ENCODE measurements around the gene ATP9B. TPM values are rescaled to one million over a fixed set of nuclear protein-coding genes. Genes with fewer than 3 reads are reported as not detected.

Gene ATP9B
- polyA plus RNA-seq, 3 donors, result 7.2 to 20.3 (median 14.0) TPM

DNA sequence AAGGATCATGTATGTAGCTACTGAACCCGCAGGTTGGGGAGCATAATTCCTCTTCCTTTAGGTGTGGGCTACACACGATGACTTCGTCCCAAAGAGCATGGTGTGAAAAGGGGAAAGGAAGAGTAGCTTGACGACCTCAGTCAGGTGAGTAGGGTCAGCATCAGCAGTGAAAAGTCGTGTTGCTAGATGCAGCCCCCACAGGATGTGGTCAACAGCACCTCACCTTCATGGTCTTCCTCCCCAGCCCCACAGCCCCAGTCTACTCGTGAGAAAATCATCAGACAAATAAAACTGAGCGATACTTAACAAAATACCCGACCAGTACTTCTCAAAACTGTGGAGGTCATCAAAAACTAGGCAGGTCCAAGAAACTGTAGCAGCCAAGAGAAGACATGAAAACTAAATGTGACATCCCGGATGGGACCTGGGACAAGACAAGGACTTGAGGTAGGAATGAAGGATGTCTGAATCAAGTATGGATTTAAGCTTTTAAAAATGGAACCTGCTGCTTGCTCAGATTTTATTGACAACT is 249.0 kb downstream of the ATP9B start:
- Mint-ChIP-seq H3K36me3 (peaks cover 33 to 56% of the 10 kb centered on the region in 2 donors), H3K4me3 (no peak overlapping the region), H3K9me3 (peaks cover 4 to 12% (median 7%) of the 10 kb centered on the region in 7 donors), H3K27ac (no peak overlapping the region), H3K4me1 (no peaks in the 10 kb centered on the region), H3K27me3 (ENCODE audit: low read depth in 3 of 3) (no peaks in the 10 kb centered on the region)
- TF ChIP-seq, protein P1, sequence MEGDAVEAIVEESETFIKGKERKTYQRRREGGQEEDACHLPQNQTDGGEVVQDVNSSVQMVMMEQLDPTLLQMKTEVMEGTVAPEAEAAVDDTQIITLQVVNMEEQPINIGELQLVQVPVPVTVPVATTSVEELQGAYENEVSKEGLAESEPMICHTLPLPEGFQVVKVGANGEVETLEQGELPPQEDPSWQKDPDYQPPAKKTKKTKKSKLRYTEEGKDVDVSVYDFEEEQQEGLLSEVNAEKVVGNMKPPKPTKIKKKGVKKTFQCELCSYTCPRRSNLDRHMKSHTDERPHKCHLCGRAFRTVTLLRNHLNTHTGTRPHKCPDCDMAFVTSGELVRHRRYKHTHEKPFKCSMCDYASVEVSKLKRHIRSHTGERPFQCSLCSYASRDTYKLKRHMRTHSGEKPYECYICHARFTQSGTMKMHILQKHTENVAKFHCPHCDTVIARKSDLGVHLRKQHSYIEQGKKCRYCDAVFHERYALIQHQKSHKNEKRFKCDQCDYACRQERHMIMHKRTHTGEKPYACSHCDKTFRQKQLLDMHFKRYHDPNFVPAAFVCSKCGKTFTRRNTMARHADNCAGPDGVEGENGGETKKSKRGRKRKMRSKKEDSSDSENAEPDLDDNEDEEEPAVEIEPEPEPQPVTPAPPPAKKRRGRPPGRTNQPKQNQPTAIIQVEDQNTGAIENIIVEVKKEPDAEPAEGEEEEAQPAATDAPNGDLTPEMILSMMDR (IDR thresholded peaks at IDR 0.05), result no peak
- Histone ChIP-seq H3K27ac (ENCODE audit: low read depth in 1 of 2, low read length in 2 of 2) (no peak overlapping the region), H3K4me3 (replicated peaks in 1 of 3; ENCODE audit: low read depth in 2 of 3, low read length in 3 of 3) (no peak overlapping the region), H3K9ac (ENCODE audit: insufficient read depth, low read length, poor library complexity, severe bottlenecking) (no peak overlapping the region), H2AFZ (ENCODE audit: insufficient read depth, low read depth, low read length, poor library complexity, severe bottlenecking) (no peak overlapping the region), H4K20me1 (ENCODE audit: insufficient read depth, low read length) (no peaks in the 10 kb centered on the region), H3K27me3 (ENCODE audit: control insufficient read depth in 2 of 2, insufficient read depth in 2 of 2, low read length in 2 of 2) (no peaks in the 10 kb centered on the region), H3K9me3 (replicated peaks in 1 of 2; ENCODE audit: control insufficient read depth in 1 of 2, insufficient read depth in 1 of 2, low read length in 2 of 2) (peaks cover 3 to 5% of the 10 kb centered on the region in 2 donors), H3K4me2 (replicated peaks; ENCODE audit: extremely low read depth, low read length, poor library complexity, severe bottlenecking) (no peak overlapping the region), H3K36me3 (replicated peaks in 1 of 2; ENCODE audit: control insufficient read depth in 1 of 2, insufficient read depth in 2 of 2, low read length in 2 of 2) (peaks cover 13 to 42% of the 10 kb centered on the region in 2 donors), H3K79me2 (ENCODE audit: insufficient read depth, low read length) (no peaks in the 10 kb centered on the region), H3K4me1 (ENCODE audit: control insufficient read depth in 1 of 2, insufficient read depth in 2 of 2, low read length in 2 of 2) (no peaks in the 10 kb centered on the region)
- 79% methylated on average over 6 of the region's 9 CpGs for WGBS (ENCODE audit: insufficient coverage)
- intact Hi-C loops (cut with micrococcal nuclease), result no loop called here
- no peak for DNase-seq

- no peak for DNase-seq
- Histone ChIP-seq H3K4me1 (ENCODE audit: control insufficient read depth in 1 of 2, insufficient read depth in 2 of 2, low read length in 2 of 2) (no peaks in the 10 kb centered on the region), H3K27me3 (ENCODE audit: control insufficient read depth in 2 of 2, insufficient read depth in 2 of 2, low read length in 2 of 2) (no peaks in the 10 kb centered on the region), H4K20me1 (ENCODE audit: insufficient read depth, low read length) (no peaks in the 10 kb centered on the region), H3K4me2 (replicated peaks; ENCODE audit: extremely low read depth, low read length, poor library complexity, severe bottlenecking) (no peak overlapping the region), H3K9me3 (replicated peaks in 1 of 2; ENCODE audit: control insufficient read depth in 1 of 2, insufficient read depth in 1 of 2, low read length in 2 of 2) (peaks cover 3 to 5% of the 10 kb centered on the region in 2 donors), H3K4me3 (replicated peaks in 1 of 3; ENCODE audit: low read depth in 2 of 3, low read length in 3 of 3) (no peak overlapping the region), H3K27ac (ENCODE audit: low read depth in 1 of 2, low read length in 2 of 2) (no peak overlapping the region), H3K79me2 (ENCODE audit: insufficient read depth, low read length) (no peaks in the 10 kb centered on the region), H3K9ac (ENCODE audit: insufficient read depth, low read length, poor library complexity, severe bottlenecking) (no peak overlapping the region), H3K36me3 (replicated peaks in 1 of 2; ENCODE audit: control insufficient read depth in 1 of 2, insufficient read depth in 2 of 2, low read length in 2 of 2) (peaks cover 11 to 59% of the 10 kb centered on the region in 2 donors), H2AFZ (ENCODE audit: insufficient read depth, low read depth, low read length, poor library complexity, severe bottlenecking) (no peak overlapping the region)
- H3K4me3 Mint-ChIP-seq, result no peak overlapping the region
- no peaks in the 10 kb centered on the region for H3K27me3 Mint-ChIP-seq (ENCODE audit: low read depth in 3 of 3)
- no peak overlapping the region for H3K27ac Mint-ChIP-seq
- 99% methylated on average over 13 of the region's 15 CpGs for WGBS (ENCODE audit: insufficient coverage)
- intact Hi-C loops (cut with micrococcal nuclease), result no loop called here
- H3K4me1 Mint-ChIP-seq, result no peaks in the 10 kb centered on the region
- H3K36me3 Mint-ChIP-seq, result peaks cover 34 to 67% of the 10 kb centered on the region in 2 donors
- TF ChIP-seq, protein P1 (IDR thresholded peaks at IDR 0.05), result no peak
- peaks cover 4 to 13% (median 7%) of the 10 kb centered on the region in 7 donors for H3K9me3 Mint-ChIP-seq
These were observed 251.1 kb downstream of the ATP9B start for GRCh38 chr18:79320216-79320850.

All from CD14-positive monocyte (primary cell).